Mesodermal cell (in vitro differentiated cells): ENCODE data around the gene COMMD3.

Source experiments
- H3K27ac ChIP-seq: 2 replicates; pipeline ENCODE4 v1.7.0; 2013; ENCODE audit warnings: mild to moderate bottlenecking, low read depth, low read length, moderate library complexity; ENCODE audit not compliant: severe bottlenecking
- H3K36me3 ChIP-seq: 2 replicates; pipeline ENCODE4 v1.7.1; 2013; ENCODE audit warnings: mild to moderate bottlenecking, low read length, moderate library complexity; ENCODE audit not compliant: control insufficient read depth, insufficient read depth
- H3K4me1 ChIP-seq: one replicate; pipeline ENCODE4 v1.7.1; 2013; ENCODE audit warnings: mild to moderate bottlenecking, low read length; ENCODE audit not compliant: insufficient read depth, control insufficient read depth, poor library complexity, severe bottlenecking
- H3K4me3 ChIP-seq: 2 replicates; pipeline ENCODE4 v1.7.0; 2013; ENCODE audit warnings: low read length, control low read depth, mild to moderate bottlenecking; ENCODE audit not compliant: insufficient read depth, poor library complexity, severe bottlenecking; ENCODE audit errors: extremely low read depth
- H3K9me3 ChIP-seq: 2 replicates; pipeline ENCODE4 v1.7.1; 2013; ENCODE audit warnings: mild to moderate bottlenecking, low read length, moderate library complexity; ENCODE audit not compliant: control insufficient read depth
- WGBS, 2 experiments: methylation state at CpG; one replicate each; pipeline ENCODE4 v1.1.5; 2013; ENCODE audit warnings: missing lambda C conversion rate in 2 of 2; ENCODE audit not compliant: insufficient coverage in 2 of 2; 5-methylcytosine and 5-hydroxymethylcytosine counted together

Gene COMMD3

GRCh38 chr10:22339761-22340328 is 23.7 kb downstream of the COMMD3 start:
- no peaks in the 10 kb centered on the region for H3K4me1 ChIP-seq
- H3K9me3 ChIP-seq: no peaks in the 10 kb centered on the region
- H3K4me3 ChIP-seq: peak overlapping the region; percentile 59
- WGBS, 2 experiments: 0 to 1% methylated on average over 10 to 11 of the region's 13 CpGs
- H3K27ac ChIP-seq: no peak overlapping the region
- H3K36me3 ChIP-seq: no peaks in the 10 kb centered on the region

- Histone ChIP-seq H3K9me3 (no peaks in the 10 kb centered on the region), H3K4me1 (no peaks in the 10 kb centered on the region), H3K27ac (peak overlapping the region; percentile 58), H3K36me3 (no peaks in the 10 kb centered on the region), H3K4me3 (peak overlapping the region; percentile 59)
- WGBS, 2 experiments: 0 to 1% methylated on average over 51 to 53 of the region's 98 CpGs
Measured at GRCh38 chr10:22340329-22341189, 24.4 kb downstream of the COMMD3 start.

GRCh38 chr10:22341190-22341925 is 25.2 kb downstream of the COMMD3 start:
- Histone ChIP-seq H3K4me1 (no peaks in the 10 kb centered on the region), H3K36me3 (no peaks in the 10 kb centered on the region), H3K4me3 (peak overlapping the region; percentile 59), H3K9me3 (no peaks in the 10 kb centered on the region), H3K27ac (no peak overlapping the region)
- WGBS, 2 experiments: 1 to 2% methylated on average over 19 to 30 of the region's 40 CpGs

GRCh38 chr10:22341926-22342196 is 25.7 kb downstream of the COMMD3 start:
- no peak overlapping the region for H3K4me3 ChIP-seq
- no CpG with 5 or more reads among the region's 3 CpGs for WGBS, 2 experiments
- no peaks in the 10 kb centered on the region for H3K4me1 ChIP-seq

GRCh38 chr10:22342421-22342820 is 26.2 kb downstream of the COMMD3 start:
- WGBS, 2 experiments: 0% methylated on average over 1 of the region's 3 CpGs; no CpG with 5 or more reads in 1 of the 2 experiments
- no peak overlapping the region for H3K4me3 ChIP-seq
- no peaks in the 10 kb centered on the region for H3K9me3 ChIP-seq
- H3K27ac ChIP-seq: no peak overlapping the region
- H3K4me1 ChIP-seq: no peaks in the 10 kb centered on the region
- H3K36me3 ChIP-seq: no peaks in the 10 kb centered on the region

More at GRCh38 chr10:22341926-22342196, 25.7 kb downstream of the COMMD3 start:
- no peak overlapping the region for H3K27ac ChIP-seq
- H3K36me3 ChIP-seq: no peaks in the 10 kb centered on the region
- H3K9me3 ChIP-seq: no peaks in the 10 kb centered on the region

- Histone ChIP-seq H3K4me3 (no peak overlapping the region), H3K4me1 (no peaks in the 10 kb centered on the region), H3K36me3 (no peaks in the 10 kb centered on the region), H3K9me3 (no peaks in the 10 kb centered on the region), H3K27ac (no peak overlapping the region)
- no CpG with 5 or more reads among the region's 3 CpGs for WGBS, 2 experiments
Measured at GRCh38 chr10:22343731-22344130, 27.5 kb downstream of the COMMD3 start.

- H3K4me1 ChIP-seq: no peaks in the 10 kb centered on the region
- H3K9me3 ChIP-seq: no peaks in the 10 kb centered on the region
Measured at GRCh38 chr10:22344249-22344648, 28.1 kb downstream of the COMMD3 start.

GRCh38 chr10:22344781-22345300 is 28.7 kb downstream of the COMMD3 start:
- Histone ChIP-seq H3K4me1 (no peaks in the 10 kb centered on the region), H3K9me3 (no peaks in the 10 kb centered on the region), H3K36me3 (no peaks in the 10 kb centered on the region), H3K4me3 (peak overlapping the region; percentile 16), H3K27ac (no peak overlapping the region)
- WGBS, 2 experiments: 7 to 9% methylated on average over 26 of the region's 26 CpGs

More at GRCh38 chr10:22344249-22344648, 28.1 kb downstream of the COMMD3 start:
- Histone ChIP-seq H3K36me3 (no peaks in the 10 kb centered on the region), H3K4me3 (no peak overlapping the region), H3K27ac (no peak overlapping the region)
- 67% methylated on average over 1 of the region's 1 CpG; no CpG with 5 or more reads in 1 of the 2 experiments for WGBS, 2 experiments

- no peak within 1 kb of the TSS for H3K27ac ChIP-seq
- H3K9me3 ChIP-seq: no peaks in the 10 kb centered on the region
- no peaks in the 10 kb centered on the region for H3K36me3 ChIP-seq
- 3 to 4% methylated on average over 78 of the region's 83 CpGs for WGBS, 2 experiments
- peak within 1 kb of the TSS; percentile 16 for H3K4me3 ChIP-seq
- H3K4me1 ChIP-seq: no peaks in the 10 kb centered on the region
Measured at GRCh38 chr10:22345301-22346095, 29.3 kb downstream of the COMMD3 start, which contains the start of gene SPAG6. Gene SPAG6 (plus strand): TSS chr10:22345496. CDS start chr10:22345612, 116 bp downstream.

GRCh38 chr10:22346096-22346661 is 30.0 kb downstream of the COMMD3 start:
- H3K4me3 ChIP-seq: no peak overlapping the region

More at GRCh38 chr10:22346096-22346661, 30.0 kb downstream of the COMMD3 start:
- Histone ChIP-seq H3K27ac (no peak overlapping the region), H3K9me3 (no peaks in the 10 kb centered on the region), H3K4me1 (no peaks in the 10 kb centered on the region), H3K36me3 (no peaks in the 10 kb centered on the region)
- WGBS, 2 experiments: no CpG with 5 or more reads among the region's 8 CpGs
